ENCODE data around the gene COL5A2.

Gene COL5A2

GRCh38 chr2:189047171-189047888 lies 132.2 kb downstream of the COL5A2 start:
- Histone ChIP-seq H4K20me1 (ENCODE audit: insufficient read depth) (no peaks in the 10 kb centered on the region), H3K79me2 (ENCODE audit: insufficient read depth, low read depth) (no peaks in the 10 kb centered on the region), H2AFZ (ENCODE audit: low read depth) (no peak overlapping the region), H3K4me2 (no peak overlapping the region), H3K4me3 (IDR thresholded peaks at IDR 0.05; ENCODE audit: insufficient read depth, low read depth, low read length) (no peak overlapping the region), H3K27me3 (ENCODE audit: insufficient read depth, low read depth) (no peaks in the 10 kb centered on the region), H3K4me1 (ENCODE audit: low read depth, poor library complexity, severe bottlenecking) (no peaks in the 10 kb centered on the region), H3K27ac (no peak overlapping the region), H3K36me3 (ENCODE audit: insufficient read depth) (no peaks in the 10 kb centered on the region), H3K9ac (no peak overlapping the region)
- no peak for TF ChIP-seq CTCF (conservative IDR thresholded peaks at IDR 0.05; ENCODE audit: low read depth, low read length)

- Histone ChIP-seq H2AFZ (ENCODE audit: low read depth) (no peak overlapping the region), H3K9ac (no peak overlapping the region), H3K4me3 (IDR thresholded peaks at IDR 0.05; ENCODE audit: insufficient read depth, low read depth, low read length) (no peak overlapping the region), H3K36me3 (ENCODE audit: insufficient read depth) (no peaks in the 10 kb centered on the region), H3K27ac (no peak overlapping the region), H3K4me2 (no peak overlapping the region), H3K79me2 (ENCODE audit: insufficient read depth, low read depth) (no peaks in the 10 kb centered on the region), H4K20me1 (ENCODE audit: insufficient read depth) (no peaks in the 10 kb centered on the region), H3K4me1 (ENCODE audit: low read depth, poor library complexity, severe bottlenecking) (no peaks in the 10 kb centered on the region), H3K27me3 (ENCODE audit: insufficient read depth, low read depth) (no peaks in the 10 kb centered on the region)
- no peak for TF ChIP-seq CTCF (conservative IDR thresholded peaks at IDR 0.05; ENCODE audit: low read depth, low read length)
Measured at GRCh38 chr2:189046320-189046719, 133.2 kb downstream of the COL5A2 start.

DNA sequence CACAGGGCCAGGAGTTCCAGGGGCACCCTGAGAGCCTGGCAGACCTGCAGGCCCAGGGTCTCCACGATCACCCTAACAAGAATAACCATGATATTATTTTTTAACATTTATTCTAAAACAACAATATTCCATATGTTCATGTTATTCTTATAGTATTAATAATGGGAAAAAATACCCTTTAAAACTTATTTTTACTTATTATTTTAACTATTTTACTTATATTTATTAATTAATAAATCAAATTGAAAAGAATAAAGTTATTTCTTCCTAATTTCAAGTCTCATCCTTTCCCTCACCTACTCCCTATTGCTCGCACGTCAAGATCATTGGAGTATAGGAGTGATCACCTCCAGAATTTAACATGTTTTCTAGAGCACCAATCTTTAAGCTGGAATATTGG lies 133.7 kb downstream of the COL5A2 start:
- no peak overlapping the region for H2AFZ ChIP-seq (ENCODE audit: low read depth)
- no peak for TF ChIP-seq CTCF (conservative IDR thresholded peaks at IDR 0.05; ENCODE audit: low read depth, low read length)
- H3K27ac ChIP-seq, result no peak overlapping the region
- H4K20me1 ChIP-seq (ENCODE audit: insufficient read depth), result no peaks in the 10 kb centered on the region
- H3K4me1 ChIP-seq (ENCODE audit: low read depth, poor library complexity, severe bottlenecking), result no peaks in the 10 kb centered on the region
- H3K27me3 ChIP-seq (ENCODE audit: insufficient read depth, low read depth), result no peaks in the 10 kb centered on the region
- H3K79me2 ChIP-seq (ENCODE audit: insufficient read depth, low read depth), result no peaks in the 10 kb centered on the region
- no peak overlapping the region for H3K4me3 ChIP-seq (IDR thresholded peaks at IDR 0.05; ENCODE audit: insufficient read depth, low read depth, low read length)
- no peaks in the 10 kb centered on the region for H3K36me3 ChIP-seq (ENCODE audit: insufficient read depth)
- H3K4me2 ChIP-seq, result no peak overlapping the region
- H3K9ac ChIP-seq, result no peak overlapping the region

GRCh38 chr2:189037518-189037917 lies 142.0 kb downstream of the COL5A2 start:
- Histone ChIP-seq H3K36me3 (ENCODE audit: insufficient read depth) (no peaks in the 10 kb centered on the region), H2AFZ (ENCODE audit: low read depth) (no peak overlapping the region), H3K79me2 (ENCODE audit: insufficient read depth, low read depth) (no peaks in the 10 kb centered on the region), H3K4me2 (no peak overlapping the region), H4K20me1 (ENCODE audit: insufficient read depth) (no peaks in the 10 kb centered on the region), H3K27me3 (ENCODE audit: insufficient read depth, low read depth) (no peaks in the 10 kb centered on the region), H3K4me1 (ENCODE audit: low read depth, poor library complexity, severe bottlenecking) (no peaks in the 10 kb centered on the region), H3K4me3 (IDR thresholded peaks at IDR 0.05; ENCODE audit: insufficient read depth, low read depth, low read length) (no peak overlapping the region), H3K9ac (no peak overlapping the region), H3K27ac (no peak overlapping the region)
- no peak for TF ChIP-seq CTCF (conservative IDR thresholded peaks at IDR 0.05; ENCODE audit: low read depth, low read length)

Data from KMS-11 (cell line).